GDM1 (cell line): ENCODE data around the gene NPTX1.

ENCODE experiments used
- DNase-seq: peaks from one replicate; lab custom pipeline; 2025; lab: John Stamatoyannopoulos, UW

Gene NPTX1

DNA sequence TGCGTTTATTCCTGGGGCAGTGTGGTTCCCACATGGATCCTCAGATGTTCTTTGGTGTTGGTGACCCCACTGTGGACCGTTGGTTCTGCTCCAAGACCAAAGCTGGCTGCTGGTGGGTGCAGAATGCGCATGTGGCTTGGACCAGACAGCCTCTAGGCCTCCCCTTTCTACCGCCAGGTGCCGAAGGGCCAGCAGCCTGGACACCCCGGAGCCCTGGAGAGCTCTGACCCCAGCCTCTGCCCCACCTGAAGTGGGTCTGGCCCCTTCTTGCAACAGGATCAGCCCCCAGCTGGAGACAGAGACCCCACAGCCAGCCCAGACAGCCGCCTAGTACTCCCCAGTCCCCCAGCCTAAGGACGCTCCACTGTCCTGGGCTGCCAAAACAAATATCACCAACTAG, 18.4 kb downstream of the NPTX1 start:
- DNase-seq, result no peak

DNA sequence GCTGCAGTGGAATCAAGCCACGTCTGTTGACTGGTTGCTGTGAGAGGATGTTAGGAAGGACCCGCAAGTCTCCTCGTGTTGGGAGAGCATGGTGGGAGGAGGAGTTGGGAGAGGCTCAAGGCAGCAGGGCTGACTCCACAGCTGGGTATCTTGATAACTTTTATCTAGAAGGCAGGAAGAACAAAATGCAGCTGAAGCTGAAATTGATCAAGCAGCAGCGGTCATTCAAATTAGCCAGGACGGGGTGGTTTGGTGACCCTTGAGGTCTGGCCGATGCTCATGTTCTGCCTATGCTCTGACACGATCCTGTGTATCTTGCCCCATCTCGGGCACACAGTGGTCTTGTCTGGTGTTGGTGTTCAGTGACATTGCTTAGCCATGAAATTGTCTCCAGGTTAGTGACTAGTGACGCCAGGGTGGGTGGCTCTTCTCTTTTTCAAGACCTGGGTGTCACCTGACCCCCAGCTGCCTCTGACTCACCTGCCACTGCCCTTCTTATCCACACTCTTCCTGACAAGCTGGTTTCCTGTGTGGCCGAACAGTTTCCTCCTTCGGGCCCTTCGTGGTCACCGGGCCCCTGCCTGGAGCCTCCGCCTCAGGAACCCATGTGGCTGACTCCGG, 19.1 kb downstream of the NPTX1 start:
- DNase-seq, result peak; percentile 67

DNA sequence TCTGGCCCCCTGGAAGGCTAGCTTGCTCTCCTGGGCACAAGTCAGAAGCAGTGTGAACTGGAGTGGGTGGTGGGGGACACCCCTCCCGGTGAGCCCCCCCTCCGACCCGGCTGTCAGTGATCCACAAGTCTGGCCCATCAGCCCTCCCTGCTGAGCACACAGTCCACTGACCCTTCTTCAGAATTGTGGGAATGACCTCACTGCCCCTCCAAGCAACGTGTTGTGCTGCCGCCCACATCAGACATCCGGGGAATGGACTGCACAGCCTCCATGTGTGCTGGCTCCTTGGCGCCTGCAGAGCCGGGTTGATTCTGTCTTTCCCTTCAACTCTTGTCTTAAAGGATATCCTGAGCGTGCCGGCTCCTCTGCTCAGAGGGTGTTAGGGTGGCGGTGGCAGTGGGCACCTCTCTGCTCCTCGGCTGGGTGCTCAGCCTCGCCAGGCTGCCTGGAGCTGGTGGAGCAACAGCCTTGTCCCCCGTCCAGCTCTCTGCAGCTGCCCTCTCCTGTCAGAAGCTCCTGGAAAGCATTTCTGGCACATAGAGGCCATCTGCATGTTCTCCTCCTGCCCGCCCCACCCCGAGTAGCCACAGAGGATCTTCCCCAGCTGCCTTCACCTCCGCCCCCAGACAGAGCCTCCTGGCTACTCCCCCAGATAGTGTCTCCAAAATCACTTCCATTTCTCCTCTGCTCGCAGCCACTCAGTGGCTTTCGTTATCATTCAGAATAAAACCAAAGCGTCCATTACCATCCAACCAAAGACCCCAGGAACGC, 19.8 kb downstream of the NPTX1 start:
- no peak for DNase-seq

DNA sequence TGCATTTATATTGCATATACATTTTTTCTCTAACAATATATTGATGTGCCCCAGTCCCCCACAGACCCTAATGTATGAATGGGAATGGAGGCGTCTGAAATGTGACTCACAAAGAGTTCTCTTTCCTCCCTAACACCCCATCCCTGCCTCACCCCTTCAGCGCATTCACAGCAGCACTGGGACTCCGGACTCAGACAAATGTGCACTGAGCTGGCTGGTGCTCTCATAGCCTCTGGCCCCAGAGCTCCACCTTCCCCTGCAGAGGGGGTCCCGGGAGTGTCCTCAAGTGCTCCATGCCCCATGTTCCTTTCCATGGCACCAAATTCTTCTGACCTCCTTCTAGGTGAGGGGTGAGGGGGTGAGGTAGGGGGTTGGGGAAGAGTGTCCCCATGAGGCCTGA, 20.6 kb downstream of the NPTX1 start:
- no peak for DNase-seq

DNA sequence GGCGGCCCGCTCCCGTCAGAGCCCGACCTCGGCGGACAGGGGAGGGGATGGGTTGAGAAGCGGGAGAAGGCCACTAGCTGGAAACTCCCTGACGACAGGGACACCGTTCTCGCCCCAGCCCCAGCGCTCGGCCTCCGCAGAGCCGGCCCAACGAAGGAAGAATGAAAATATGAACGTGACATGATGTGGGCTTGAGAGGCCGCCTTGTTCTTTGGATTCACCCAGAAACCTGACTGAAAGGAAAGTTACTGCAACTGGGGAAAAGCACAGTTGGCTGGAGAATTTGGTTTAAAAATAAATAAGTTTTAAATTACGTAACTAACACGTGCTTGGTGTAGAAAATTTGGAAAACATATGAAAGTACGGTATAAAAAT, 21.1 kb downstream of the NPTX1 start:
- no peak for DNase-seq

DNA sequence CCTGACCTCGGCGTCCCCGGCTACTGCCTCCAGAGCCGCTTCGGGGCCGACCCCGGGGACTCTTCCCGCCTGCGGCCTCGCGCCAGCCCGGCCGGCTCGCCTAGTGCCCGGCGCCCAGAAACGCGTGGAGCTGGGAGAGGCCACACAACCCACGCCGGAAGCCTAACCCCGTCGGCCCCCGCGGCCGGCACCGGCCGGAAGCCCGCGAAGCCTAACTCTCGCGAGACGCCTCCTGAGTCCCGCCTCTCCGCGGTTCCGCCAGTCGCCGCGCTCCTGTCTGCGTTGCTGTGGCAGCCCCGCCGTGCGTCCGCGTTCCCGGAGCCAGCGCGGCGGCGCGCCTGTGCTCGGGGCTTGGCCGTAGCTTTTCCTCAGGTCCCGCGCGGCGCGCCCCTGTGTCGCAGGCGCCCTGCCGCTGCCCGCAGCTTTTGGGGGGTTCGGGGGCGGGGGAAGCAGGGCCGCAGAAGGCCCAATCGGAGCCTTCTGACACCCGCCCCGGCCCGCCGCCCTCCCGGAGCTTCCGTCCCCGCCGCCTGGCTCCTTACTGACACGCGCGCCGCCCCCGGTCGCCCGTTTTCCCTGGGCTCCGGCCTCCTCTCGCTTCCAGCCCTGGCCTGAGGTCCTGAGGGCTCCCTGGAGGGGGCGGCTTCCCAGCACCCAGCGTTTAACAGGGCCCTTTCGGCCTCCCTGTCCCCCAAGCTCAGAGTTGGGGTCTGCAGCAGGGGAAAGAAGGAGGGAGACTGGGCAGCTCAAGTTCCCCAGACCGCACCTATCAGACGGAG, 21.7 kb downstream of the NPTX1 start:
- DNase-seq, result peak; percentile 97

DNA sequence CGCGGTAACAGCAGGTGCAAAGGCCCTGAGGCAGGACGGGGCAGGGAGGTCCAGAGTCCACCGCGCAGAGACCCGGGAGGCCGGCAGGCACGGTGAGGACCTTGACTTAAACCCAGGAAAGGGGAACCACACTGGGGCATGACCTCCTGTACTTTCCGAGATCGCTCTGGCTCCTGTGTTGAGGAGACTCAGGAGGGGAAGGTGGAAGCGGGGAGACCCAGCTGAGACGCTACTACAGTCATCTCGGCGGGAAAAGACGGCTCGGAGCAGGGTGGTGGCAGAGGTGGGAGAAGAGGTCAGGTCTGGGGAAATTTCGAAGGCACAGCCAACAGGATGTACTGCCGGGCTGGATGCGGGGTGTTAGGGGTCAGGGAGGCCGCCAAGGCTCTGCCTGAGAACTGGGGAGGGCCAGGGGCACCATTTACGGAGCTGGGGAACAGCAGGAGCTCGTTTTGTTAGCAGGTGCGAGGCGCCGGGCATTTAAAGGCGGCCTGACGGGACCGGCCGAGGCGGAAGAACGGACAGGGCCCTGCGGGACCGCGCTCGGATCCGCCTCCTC, 22.3 kb downstream of the NPTX1 start:
- DNase-seq, result no peak

DNA sequence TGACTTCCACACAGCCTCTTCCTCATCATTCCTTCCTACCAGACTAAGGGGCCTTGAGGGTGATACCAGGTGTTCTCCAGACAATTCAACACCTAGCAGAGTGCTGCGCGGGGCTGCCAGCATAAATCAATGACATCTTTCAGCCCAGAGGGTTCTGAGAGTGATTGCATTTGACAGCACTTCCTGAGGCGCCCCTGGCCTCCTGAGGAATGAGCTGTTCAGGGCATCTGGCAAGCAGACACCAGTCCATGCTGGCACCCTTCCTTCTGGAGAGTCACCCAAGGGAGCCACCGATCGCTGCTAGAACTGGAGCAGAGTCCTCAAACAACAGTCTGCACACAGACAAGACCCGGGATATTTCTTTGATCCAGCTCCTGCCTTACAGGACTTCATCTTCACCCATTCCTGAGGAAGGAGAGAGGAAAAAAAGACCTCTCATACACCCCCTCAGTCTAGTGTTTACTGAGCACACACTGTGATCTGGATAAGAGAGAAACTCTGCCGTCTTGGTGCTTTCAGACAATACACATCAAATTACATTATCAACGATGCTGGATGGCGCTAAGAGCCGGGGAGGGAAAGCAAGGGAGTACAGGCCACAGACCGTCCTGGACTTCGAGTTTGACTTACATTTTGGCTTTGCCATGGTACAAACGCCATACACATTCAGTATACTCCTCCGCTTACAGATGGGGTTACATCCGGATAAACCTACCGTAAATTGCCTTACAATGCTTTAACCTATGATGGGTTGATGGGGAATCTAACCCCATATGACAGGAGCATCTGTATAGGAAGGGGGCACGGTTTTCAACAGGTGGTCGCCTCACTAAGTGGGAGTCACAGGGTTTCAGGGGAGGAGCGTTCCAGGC, 23.0 kb downstream of the NPTX1 start:
- DNase-seq, result no peak

DNA sequence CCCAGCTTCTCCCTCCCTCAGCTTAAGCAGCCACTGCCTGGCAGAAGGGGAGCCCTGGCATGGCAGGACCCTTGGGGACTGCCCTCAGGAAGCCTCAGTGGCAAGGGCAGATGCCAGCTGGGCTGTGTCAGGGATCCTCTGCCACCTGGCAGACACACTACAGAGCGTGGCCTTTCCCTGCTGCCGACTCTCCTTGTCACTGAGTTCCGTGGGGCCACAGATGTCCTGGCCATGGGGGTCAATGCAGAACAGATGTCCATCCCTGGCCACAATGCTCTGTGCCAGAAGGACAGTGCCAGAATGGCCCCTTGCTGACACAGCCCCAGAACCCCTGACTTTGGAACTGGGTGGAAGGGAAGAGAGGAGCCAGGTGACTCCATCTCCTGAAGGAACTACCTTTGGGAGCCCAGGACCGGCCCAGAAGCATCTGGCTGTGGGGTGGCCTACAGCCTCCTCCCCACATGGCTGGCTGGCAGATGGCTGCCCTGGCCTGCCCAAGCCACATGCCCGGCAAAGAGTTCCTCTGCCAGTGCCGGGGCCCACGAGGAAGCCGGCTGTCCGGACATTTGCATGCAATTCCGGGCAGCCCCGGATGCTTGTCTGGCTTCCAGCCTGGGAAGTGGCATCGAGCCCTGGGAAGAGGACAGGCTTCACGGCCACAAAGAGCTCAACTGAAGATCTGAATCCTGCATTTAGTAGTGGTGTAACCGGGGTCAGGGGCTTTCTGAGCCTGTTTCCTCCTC, 24.1 kb downstream of the NPTX1 start:
- no peak for DNase-seq

DNA sequence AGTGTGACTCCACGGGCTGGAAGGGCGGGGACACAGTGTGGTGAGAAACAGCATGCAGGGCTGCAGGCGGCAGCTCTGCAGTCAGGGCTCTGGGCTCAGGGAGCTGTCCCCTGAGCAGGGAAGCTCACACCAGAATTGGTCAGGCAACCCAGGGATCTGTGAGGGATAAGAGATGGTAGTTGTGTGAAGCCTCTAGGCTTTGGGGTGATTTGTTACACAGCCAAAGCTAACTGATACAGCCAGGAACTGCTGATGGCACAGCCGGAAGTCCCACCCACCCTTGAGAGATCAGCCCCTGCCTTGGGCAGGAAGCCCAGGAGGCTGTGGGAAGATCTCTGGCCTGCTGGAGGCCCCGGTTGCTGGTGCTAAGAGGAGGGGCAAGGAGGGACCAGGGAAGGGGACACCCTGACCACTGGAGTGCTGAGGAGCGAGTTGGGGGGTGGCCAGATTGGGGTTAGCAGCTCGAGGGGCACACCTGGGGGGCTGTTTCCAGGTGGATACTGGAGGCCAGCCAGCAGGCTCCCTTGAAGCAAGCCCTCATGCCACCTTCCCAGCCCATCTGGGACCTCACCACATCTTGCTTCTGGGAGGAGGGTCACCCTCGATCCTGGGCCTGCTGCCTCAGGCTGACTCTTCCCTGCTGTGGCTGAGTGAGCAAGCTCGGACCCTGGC, 25.2 kb downstream of the NPTX1 start:
- DNase-seq, result no peak

DNA sequence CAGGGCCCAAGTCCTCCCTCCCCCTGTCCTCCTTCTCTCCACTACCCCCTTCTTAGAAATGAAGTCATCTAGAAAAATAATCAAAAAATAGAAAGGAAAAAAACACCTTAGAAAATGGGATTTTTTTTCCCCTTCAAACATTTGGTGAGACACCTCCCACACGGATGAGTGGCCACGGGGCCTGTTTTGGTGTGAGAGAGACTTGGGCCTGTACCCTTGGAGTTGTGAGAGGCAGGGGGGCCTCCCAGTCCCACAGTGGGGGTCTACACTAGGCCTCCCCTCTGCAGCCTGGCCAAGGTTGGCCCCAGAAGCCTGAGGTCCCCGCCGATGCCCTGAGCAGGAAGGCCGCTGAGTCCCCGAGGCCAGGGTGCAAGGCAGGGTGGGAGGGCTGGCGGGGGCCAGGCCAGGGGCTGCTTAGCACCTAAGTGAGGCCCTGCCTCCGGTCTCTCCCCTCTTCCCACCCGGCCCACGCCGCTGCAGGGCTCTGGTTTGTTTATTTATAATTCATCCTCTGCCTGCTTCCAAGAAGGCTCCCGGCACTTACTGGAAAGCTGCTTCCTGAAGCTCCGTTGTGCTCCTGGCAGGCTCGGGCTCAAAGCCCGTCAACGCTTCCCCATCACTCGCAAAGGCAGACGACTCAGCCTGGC, 26.4 kb downstream of the NPTX1 start:
- no peak for DNase-seq

DNA sequence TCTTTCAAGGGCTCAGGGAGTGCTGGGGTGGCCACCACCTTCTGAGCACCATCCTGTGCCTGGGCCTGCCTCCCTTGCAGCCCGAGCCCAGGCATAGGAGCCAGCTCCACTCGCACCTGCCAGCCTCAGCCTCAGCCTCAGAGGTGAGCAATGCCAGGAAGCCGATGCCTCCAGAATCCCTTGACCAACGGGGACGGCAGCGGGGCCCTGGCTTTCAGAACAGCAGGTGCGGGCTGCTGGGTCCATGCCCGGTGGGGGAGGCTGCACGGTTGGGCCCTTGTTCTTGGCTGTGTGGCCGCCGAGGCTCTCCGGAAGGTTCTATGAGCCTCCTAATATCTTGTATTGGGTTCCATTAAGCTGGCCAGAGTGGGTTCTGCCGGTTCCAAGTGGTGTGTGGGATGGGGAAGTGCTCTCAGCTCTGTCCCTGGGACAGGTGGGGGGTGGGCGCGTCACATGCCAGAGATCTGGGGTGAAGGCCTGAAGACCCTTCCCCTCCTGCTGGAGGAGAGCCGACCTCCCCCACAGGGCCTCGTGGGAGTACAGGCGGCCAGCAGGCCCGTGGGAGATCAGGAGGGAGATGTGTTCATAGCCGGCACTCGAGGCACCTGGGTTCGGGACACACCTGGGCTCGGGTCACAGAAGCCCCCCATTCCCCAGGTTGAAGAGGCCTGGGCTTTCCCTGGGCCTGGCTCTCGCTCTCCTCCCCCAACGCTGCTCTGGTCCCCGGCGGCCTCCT, 27.0 kb downstream of the NPTX1 start:
- DNase-seq, result no peak

DNA sequence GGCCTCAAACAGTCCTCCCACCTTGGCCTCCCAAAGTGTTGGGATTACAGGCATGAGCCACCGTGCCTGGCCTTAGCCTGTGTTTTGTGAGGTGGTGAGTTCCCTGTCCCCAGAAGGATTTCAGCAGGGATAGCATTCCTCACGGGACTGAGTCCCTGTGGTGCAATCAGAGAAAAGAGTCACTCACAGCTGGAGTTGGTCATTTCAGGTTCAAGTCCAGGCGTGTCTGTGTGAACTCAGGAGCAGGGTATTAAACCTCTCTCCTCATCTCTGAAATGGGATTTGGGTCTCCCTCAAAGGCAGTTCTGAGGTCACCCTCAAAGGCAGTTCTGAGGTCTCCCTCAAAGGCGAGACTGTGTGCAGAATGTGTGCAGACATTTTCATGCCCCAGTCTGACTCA, 28.6 kb downstream of the NPTX1 start:
- no peak for DNase-seq

DNA sequence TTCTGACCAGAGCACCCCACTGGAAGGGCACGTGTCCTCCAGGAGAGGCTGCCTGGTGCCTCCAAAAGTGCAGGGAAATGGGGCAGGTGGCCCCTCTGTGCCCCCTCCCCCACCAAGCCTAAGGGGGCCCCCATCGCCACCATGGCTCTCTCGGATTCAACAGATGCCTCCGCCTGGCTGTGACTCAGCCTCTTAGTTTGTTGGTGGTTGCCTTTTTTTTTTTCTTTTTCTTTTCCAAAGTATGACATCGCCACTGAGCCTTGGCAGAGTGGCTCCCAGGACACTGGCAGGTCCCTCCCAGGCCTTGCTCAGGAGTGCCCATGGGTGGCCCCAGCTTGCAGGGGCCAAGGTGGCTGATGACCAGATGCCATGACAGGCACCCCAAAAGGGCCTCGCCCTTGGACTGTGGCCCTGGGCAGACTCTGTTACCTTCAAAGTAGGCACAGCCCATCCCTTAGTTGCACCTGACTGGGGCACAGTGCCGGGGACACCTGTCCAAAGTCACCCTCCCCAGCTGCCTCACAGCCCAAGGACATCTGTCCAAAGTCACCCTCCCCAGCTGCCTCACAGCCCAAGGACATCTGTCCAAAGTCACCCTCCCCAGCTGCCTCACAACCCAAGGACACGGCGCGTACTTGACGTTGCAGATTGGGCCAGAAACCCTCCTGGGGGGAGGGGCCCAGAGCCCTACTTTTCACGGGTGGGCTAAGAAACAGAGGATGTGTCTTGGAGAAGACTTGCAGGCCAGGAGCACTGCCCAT, 29.6 kb downstream of the NPTX1 start:
- DNase-seq, result no peak

DNA sequence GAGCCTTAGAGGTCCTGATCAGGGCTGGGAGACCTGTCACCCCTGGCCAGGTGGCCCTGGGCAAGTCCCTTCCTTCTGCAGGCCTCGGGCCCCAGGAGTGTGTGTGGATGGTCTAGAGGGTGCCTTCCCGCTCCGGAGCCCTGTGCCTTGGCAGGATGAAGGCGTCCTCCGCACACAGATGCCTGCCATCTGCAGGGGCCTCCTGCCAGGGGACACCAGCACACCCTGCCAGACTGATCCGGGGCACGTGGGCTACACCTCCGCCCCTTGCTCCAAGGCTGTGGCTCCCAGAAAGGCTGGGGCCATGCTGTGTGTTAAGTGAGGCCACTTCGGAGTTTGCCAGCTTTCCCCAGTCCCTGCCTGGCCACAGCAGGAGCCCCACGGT, 30.7 kb downstream of the NPTX1 start:
- DNase-seq, result no peak

DNA sequence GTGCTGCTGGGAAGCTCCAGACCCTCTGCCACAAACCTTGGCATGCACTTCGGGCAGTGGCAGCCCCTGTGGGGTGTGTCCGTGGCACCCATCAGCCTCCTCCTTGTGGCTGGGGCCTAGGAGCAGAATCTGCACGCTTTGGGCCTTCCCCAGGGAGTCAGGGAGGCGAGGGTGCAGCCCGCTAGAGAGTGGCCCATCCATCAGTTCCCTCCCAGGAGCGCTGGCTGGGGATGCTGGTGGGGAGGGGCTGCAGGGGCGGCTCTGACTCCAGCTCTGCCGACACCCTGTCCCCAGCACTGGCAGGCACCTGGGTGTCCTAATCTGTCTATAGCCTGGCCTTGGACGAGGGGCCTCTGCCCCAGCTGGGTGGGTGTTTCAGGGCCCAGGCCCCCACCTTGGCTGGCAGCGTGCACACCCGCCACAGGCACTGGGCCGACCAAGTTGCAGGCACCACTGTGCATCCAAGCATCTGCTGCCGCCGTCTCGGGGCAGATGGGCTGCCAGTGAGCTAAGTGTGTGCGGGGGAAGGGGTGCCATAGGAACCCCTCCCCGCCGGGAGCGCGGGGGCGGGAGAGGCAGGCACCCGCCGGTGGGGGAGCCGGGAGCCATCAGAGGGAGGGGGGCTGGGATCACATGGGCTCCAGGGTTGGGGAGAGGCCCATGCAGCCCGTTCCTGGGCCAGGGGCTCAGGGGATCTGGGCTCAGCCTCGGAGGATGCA, 31.2 kb downstream of the NPTX1 start:
- no peak for DNase-seq

DNA sequence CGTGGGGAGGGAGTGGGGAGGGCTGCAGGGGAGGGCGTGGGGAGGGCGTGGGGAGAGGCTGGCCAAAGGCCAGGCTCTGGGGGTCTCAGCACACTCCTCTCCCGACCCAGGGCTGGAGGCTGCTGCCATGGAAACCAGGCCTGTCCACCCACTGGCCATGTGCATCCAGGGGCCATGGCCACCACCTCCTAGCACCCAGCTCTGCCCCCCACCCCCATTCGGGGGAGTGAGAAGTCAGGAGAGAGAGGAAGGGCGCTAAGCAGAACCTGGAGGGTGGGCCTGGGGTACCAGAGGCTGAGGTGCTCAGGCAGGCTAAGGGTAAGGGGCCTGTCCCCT, 31.8 kb downstream of the NPTX1 start:
- no peak for DNase-seq
